HepG2 (cell line): ENCODE results near the gene EEF1AKMT3. TPM values are rescaled to one million over a fixed set of nuclear protein-coding genes. Genes with fewer than 3 reads are reported as not detected.

Experiments used
- ATAC-seq: fragments of 200-7000 bp; cut with Tn5 transposase; 3 replicates; pipeline ENCODE4 v1.9.1; 2020; ENCODE audit warnings: mild to moderate bottlenecking, moderate library complexity
- BruUV-seq: library from RNA; stranded (reverse); fragments of 400-500 nt; replicated peaks from 2 replicates; lab custom pipeline; 2021; lab: Mats Ljungman, UMichigan
- CTCF ChIA-PET: fragments of 300-600 bp; formaldehyde crosslinking; extraction: SDS; loops from one replicate; lab custom pipeline; 2021; ENCODE audit warnings: low total read pairs, inconsistent platforms, low intra/inter-chr PET ratio; lab: Yijun Ruan, JAX
- POLR2A ChIA-PET: fragments of 350-600 bp; sonication (Branson Sonifier 250); formaldehyde crosslinking; loops from one replicate; lab custom pipeline; 2020; ENCODE audit warnings: antibody characterized with exemption, inconsistent platforms; lab: Yijun Ruan, JAX
- DNase-seq: peaks from one replicate; pipeline ENCODE4 v3.0.0-alpha.2; 2015; ENCODE audit warnings: low spot score
- FAIRE-seq: peaks from 3 replicates; lab custom pipeline; 2011; peaks lifted over from hg19 to GRCh38; lab: Jason Lieb, UNC
- H2AFZ ChIP-seq: one replicate; pipeline ENCODE4 v1.6.1; 2011; ENCODE audit warnings: low read length, inconsistent platforms
- H3K27ac ChIP-seq: fragments of 300-600 bp; 3 replicates; pipeline ENCODE4 v1.8.0; 2011; ENCODE audit warnings: mixed run types, mild to moderate bottlenecking, mixed read lengths, low read length, inconsistent platforms; ENCODE audit not compliant: insufficient read depth; ENCODE audit errors: extremely low read length
- H3K27me3 ChIP-seq, 2 experiments: fragments of 200-600 bp in 1 of 2; 2 replicates in 1 of 2; 3 replicates in 1 of 2; pipeline versions ENCODE4 v1.6.0 to v1.8.0; 2011; ENCODE audit warnings: low read length in 2 of 2, mild to moderate bottlenecking in 2 of 2, moderate library complexity in 2 of 2, inconsistent platforms in 1 of 2; ENCODE audit not compliant: insufficient read depth in 2 of 2, control insufficient read depth in 1 of 2
- H3K36me3 ChIP-seq, 2 experiments: fragments of 200-600 bp in 1 of 2; replicated peaks in 1 of 2; 2 replicates in 1 of 2; 3 replicates in 1 of 2; pipeline versions ENCODE4 v1.5.1 to v1.8.0; 2011; ENCODE audit warnings: low read length in 2 of 2, inconsistent platforms in 1 of 2; ENCODE audit not compliant: insufficient read depth in 2 of 2, control insufficient read depth in 1 of 2
- H3K4me1 ChIP-seq: 2 replicates; pipeline ENCODE4 v1.5.1; 2012; ENCODE audit warnings: low read length, inconsistent platforms; ENCODE audit not compliant: insufficient read depth
- H3K4me2 ChIP-seq: 2 replicates; pipeline ENCODE4 v1.6.0; 2011; ENCODE audit warnings: low read depth, low read length, inconsistent platforms
- H3K4me3 ChIP-seq, 3 experiments: fragments of 200-600 bp in 1 of 3; sonication (generic), shearing (Covaris generic) in 1 of 3; replicated peaks in 1 of 3; 2 replicates each; pipeline ENCODE4 v1.5.1; 2011 to 2016; ENCODE audit warnings: low read length in 3 of 3, inconsistent platforms in 2 of 3, low read depth in 2 of 3, mild to moderate bottlenecking in 2 of 3, control low read depth in 1 of 3, mixed read lengths in 1 of 3; ENCODE audit not compliant: insufficient read depth in 1 of 3
- H3K79me2 ChIP-seq: one replicate; pipeline ENCODE4 v1.6.1; 2011; ENCODE audit warnings: low read length, inconsistent platforms; ENCODE audit not compliant: insufficient read depth
- H3K9ac ChIP-seq: 2 replicates; pipeline ENCODE4 v1.6.0; 2011; ENCODE audit warnings: mild to moderate bottlenecking, low read depth, low read length, inconsistent platforms; ENCODE audit not compliant: insufficient read depth
- H3K9me3 ChIP-seq: 2 replicates; pipeline ENCODE4 v1.5.1; 2012; ENCODE audit warnings: mild to moderate bottlenecking, low read length
- H4K20me1 ChIP-seq: 2 replicates; pipeline ENCODE4 v1.6.0; 2011; ENCODE audit warnings: inconsistent platforms, mild to moderate bottlenecking, low read length, moderate library complexity; ENCODE audit not compliant: insufficient read depth
- FOXO1 ChIP-seq: sonication (generic); formaldehyde crosslinking; IDR thresholded peaks from 2 replicates; pipeline ENCODE4 v1.4.0; 2020; ENCODE audit warnings: missing genetic modification reagents
- FOXP1 ChIP-seq, 2 experiments: fragments of 450-650 bp in 1 of 2; IDR thresholded peaks; 2 replicates each; pipeline ENCODE4 v1.6.1; 2017 to 2018; ENCODE audit warnings: antibody characterized with exemption in 1 of 2
- HDAC1 ChIP-seq: sonication (generic); formaldehyde crosslinking; IDR thresholded peaks from 2 replicates; pipeline ENCODE4 v1.5.1; 2020; ENCODE audit warnings: mild to moderate bottlenecking, missing genetic modification reagents
- MTA1 ChIP-seq: sonication (generic); formaldehyde crosslinking; IDR thresholded peaks from 2 replicates; pipeline ENCODE4 v1.4.0; 2020; ENCODE audit warnings: missing genetic modification reagents, mild to moderate bottlenecking, borderline replicate concordance
- NR2C2 ChIP-seq: sonication (generic); formaldehyde crosslinking; IDR thresholded peaks from 2 replicates; pipeline ENCODE4 v1.4.0; 2020; ENCODE audit warnings: missing genetic modification reagents, mild to moderate bottlenecking, moderate library complexity, borderline replicate concordance
- RARG ChIP-seq: sonication (generic); formaldehyde crosslinking; IDR thresholded peaks from 2 replicates; pipeline ENCODE4 v1.4.0; 2020; ENCODE audit warnings: low read depth, mild to moderate bottlenecking, missing genetic modification reagents
- TAF1 ChIP-seq: sonication (generic); formaldehyde crosslinking; IDR thresholded peaks from 2 replicates; pipeline ENCODE4 v1.4.0; 2020; ENCODE audit warnings: missing genetic modification reagents
- ZFX ChIP-seq: sonication (generic); formaldehyde crosslinking; IDR thresholded peaks from 2 replicates; pipeline ENCODE4 v1.4.0; 2020; ENCODE audit warnings: mild to moderate bottlenecking, low read depth, missing genetic modification reagents, moderate library complexity
- ZNF772 ChIP-seq: sonication (generic); formaldehyde crosslinking; IDR thresholded peaks from 2 replicates; pipeline ENCODE4 v1.5.0; 2020; ENCODE audit warnings: mild to moderate bottlenecking, missing genetic modification reagents
- WGBS: methylation state at CpG from one replicate; pipeline ENCODE4 v1.1.6; 2017; ENCODE audit warnings: low lambda C conversion rate; 5-methylcytosine and 5-hydroxymethylcytosine counted together
- in situ Hi-C: cut with HindIII; loops from 2 replicates; pipeline ENCODE4 v1.10.0; 2017; ENCODE audit warnings: low pct_unique_long_range_greater_than_20kb; ENCODE audit not compliant: extremely low pct_ligation_motif_present
- intact Hi-C: fragments of 100-400 bp; cut with micrococcal nuclease; formaldehyde crosslinking; loops from one replicate; pipeline ENCODE4 v1.10.0; 2022; ENCODE audit not compliant: unreplicated experiment
- polyA plus RNA-seq, 8 experiments: library from polyadenylated mRNA; depleted of rRNA in 3 of 8; stranded (reverse) in 7 of 8; unstranded in 1 of 8; fragments of >200 nt; fragmentation: Illumina TruSeq in 4 of 8; extraction: Trizol in 4 of 8; gene quantifications; 2 replicates each; pipeline versions ENCODE4 v1.2.1 to v1.2.3, GENCODE V29; 2011 to 2016; ENCODE audit warnings: low read depth in 4 of 8, missing spikeins in 1 of 8, mixed read lengths in 1 of 8; ENCODE audit not compliant: insufficient read depth in 1 of 8
- total RNA-seq, 5 experiments: library from RNA; depleted of rRNA; stranded (reverse); fragments of >200 nt; fragmentation: Illumina TruSeq; extraction: Trizol; gene quantifications; 2 replicates each; pipeline ENCODE4 v1.2.3, GENCODE V29; 2016; ENCODE audit warnings: low read depth in 1 of 5
- TF ChIP-seq, protein P1 (sequence below): sonication (generic); formaldehyde crosslinking; IDR thresholded peaks from 2 replicates; pipeline ENCODE4 v1.5.0; 2020; ENCODE audit warnings: missing genetic modification reagents, mild to moderate bottlenecking, borderline replicate concordance
- TF ChIP-seq, protein P2 (sequence below): sonication (generic); formaldehyde crosslinking; IDR thresholded peaks from 2 replicates; pipeline ENCODE4 v1.8.1; 2023; ENCODE audit warnings: missing genetic modification reagents, inconsistent platforms, borderline replicate concordance
- TF ChIP-seq, protein P3 (sequence below): sonication (generic); formaldehyde crosslinking; IDR thresholded peaks from 2 replicates; pipeline ENCODE4 v1.4.0; 2020; ENCODE audit warnings: low read depth, mild to moderate bottlenecking, missing genetic modification reagents
- TF ChIP-seq, protein P4 (sequence below): sonication (generic); formaldehyde crosslinking; IDR thresholded peaks from 2 replicates; pipeline ENCODE4 v1.4.0; 2020; ENCODE audit warnings: missing genetic modification reagents
- TF ChIP-seq, protein P5 (sequence below): sonication (generic); formaldehyde crosslinking; IDR thresholded peaks from 2 replicates; pipeline ENCODE4 v1.9.0; 2022; ENCODE audit warnings: low read depth, missing genetic modification reagents

EEF1AKMT3 gene
- total and polyA plus RNA-seq, 2 of the 13 experiments (the other 11 are each of a cell fraction or from before 2014, with no cell fraction given) = 4.7 to 11.4 TPM

DNA sequence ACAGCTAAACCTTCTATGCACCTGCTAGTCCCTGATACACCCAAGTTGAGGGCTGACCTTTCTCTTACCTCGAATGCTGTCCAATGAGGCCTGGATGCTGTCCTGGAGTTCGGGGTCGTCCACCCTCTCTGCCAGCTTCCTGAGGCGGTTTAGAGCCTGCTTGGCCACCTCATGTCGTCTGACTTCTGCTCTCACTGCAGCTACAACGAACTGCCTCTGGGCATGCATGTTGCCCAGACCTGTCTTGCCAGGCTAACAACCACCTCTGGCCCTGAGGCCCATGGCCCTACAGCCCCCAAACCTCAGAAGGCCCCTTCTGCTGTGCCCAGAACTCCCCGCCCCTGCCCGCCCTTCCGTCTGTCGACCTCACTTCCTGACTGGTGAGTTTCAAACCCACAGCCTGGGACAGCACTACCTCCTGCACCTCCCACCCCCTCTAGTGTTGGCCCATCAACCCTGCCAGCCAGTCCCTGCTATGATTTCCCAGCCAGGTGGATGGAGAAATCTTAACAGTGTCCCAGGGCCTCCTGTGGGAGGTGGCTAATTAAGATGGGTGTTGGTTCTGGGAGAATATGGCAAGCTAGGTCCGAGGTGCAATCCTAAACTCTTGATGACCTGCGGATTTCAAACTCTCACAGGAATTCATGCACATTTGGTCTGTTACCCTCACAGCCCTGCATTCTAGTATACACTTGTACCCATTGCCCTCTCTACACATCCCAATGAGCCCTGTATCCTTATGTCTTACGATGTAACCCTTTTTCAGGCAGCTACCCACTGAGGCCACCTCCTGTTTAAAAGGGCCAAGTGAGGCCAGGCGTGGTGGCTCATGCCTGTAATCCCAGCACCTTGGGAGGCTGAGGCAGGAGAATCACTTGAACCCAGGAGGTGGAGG, 30.3 kb upstream of the EEF1AKMT3 start:
- H3K27me3 ChIP-seq = peaks cover 5 to 34% of the 10 kb centered on the region in 2 experiments; a peak in 3 of 5 replicates
- no peaks in the 10 kb centered on the region for H4K20me1 ChIP-seq
- no peak overlapping the region for H2AFZ ChIP-seq
- H3K9ac ChIP-seq = no peak overlapping the region
- peaks cover 0 to 15% of the 10 kb centered on the region in 2 experiments; a peak in 3 of 5 replicates for H3K36me3 ChIP-seq
- ChIA-PET CTCF (no interaction called here), POLR2A (no interaction called here)
- no TSS peak for BruUV-seq
- DNase-seq (peak; percentile 20), FAIRE-seq (no peak), ATAC-seq (peak; percentile 18)
- intact Hi-C loops (no loop called here), in situ Hi-C loops (no loop called here)
- peaks cover 10% of the 10 kb centered on the region for H3K79me2 ChIP-seq
- H3K27ac ChIP-seq = no peak overlapping the region
- 17% methylated on average over 9 of the region's 14 CpGs for WGBS
- H3K4me1 ChIP-seq = peaks cover 50% of the 10 kb centered on the region
- H3K4me2 ChIP-seq = peak overlapping the region; percentile 54
- peak overlapping the region in 2 of 3 experiments; percentile 18 to 56; a peak in 2 of 6 replicates for H3K4me3 ChIP-seq
- no peaks in the 10 kb centered on the region for H3K9me3 ChIP-seq
- TF ChIP-seq ZNF772 = no peak
- TF ChIP-seq ZFX (CRISPR knock-in tag) = peak; percentile 29; the same call in 1 of the 2 replicates
- TF ChIP-seq MTA1 (CRISPR knock-in tag) = no peak
- TF ChIP-seq, protein P1, sequence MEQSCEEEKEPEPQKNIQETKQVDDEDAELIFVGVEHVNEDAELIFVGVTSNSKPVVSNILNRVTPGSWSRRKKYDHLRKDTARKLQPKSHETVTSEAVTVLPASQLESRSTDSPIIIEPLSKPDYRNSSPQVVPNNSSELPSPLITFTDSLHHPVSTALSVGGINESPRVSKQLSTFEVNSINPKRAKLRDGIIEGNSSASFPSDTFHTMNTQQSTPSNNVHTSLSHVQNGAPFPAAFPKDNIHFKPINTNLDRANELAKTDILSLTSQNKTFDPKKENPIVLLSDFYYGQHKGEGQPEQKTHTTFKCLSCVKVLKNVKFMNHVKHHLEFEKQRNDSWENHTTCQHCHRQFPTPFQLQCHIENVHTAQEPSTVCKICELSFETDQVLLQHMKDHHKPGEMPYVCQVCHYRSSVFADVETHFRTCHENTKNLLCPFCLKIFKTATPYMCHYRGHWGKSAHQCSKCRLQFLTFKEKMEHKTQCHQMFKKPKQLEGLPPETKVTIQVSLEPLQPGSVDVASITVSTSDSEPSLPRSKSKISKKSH = no peak
- TF ChIP-seq, protein P2, sequence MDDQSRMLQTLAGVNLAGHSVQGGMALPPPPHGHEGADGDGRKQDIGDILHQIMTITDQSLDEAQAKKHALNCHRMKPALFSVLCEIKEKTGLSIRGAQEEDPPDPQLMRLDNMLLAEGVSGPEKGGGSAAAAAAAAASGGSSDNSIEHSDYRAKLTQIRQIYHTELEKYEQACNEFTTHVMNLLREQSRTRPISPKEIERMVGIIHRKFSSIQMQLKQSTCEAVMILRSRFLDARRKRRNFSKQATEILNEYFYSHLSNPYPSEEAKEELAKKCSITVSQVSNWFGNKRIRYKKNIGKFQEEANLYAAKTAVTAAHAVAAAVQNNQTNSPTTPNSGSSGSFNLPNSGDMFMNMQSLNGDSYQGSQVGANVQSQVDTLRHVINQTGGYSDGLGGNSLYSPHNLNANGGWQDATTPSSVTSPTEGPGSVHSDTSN (CRISPR knock-in tag) = no peak
- TF ChIP-seq TAF1 (CRISPR knock-in tag) = 0 out of 2 replicates have a peak, but pooled peaks have one; percentile 9
- TF ChIP-seq, protein P3, sequence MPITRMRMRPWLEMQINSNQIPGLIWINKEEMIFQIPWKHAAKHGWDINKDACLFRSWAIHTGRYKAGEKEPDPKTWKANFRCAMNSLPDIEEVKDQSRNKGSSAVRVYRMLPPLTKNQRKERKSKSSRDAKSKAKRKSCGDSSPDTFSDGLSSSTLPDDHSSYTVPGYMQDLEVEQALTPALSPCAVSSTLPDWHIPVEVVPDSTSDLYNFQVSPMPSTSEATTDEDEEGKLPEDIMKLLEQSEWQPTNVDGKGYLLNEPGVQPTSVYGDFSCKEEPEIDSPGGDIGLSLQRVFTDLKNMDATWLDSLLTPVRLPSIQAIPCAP = no peak
- TF ChIP-seq RARG (CRISPR knock-in tag) = no peak
- no peak for TF ChIP-seq NR2C2 (CRISPR knock-in tag)
- TF ChIP-seq, protein P4, sequence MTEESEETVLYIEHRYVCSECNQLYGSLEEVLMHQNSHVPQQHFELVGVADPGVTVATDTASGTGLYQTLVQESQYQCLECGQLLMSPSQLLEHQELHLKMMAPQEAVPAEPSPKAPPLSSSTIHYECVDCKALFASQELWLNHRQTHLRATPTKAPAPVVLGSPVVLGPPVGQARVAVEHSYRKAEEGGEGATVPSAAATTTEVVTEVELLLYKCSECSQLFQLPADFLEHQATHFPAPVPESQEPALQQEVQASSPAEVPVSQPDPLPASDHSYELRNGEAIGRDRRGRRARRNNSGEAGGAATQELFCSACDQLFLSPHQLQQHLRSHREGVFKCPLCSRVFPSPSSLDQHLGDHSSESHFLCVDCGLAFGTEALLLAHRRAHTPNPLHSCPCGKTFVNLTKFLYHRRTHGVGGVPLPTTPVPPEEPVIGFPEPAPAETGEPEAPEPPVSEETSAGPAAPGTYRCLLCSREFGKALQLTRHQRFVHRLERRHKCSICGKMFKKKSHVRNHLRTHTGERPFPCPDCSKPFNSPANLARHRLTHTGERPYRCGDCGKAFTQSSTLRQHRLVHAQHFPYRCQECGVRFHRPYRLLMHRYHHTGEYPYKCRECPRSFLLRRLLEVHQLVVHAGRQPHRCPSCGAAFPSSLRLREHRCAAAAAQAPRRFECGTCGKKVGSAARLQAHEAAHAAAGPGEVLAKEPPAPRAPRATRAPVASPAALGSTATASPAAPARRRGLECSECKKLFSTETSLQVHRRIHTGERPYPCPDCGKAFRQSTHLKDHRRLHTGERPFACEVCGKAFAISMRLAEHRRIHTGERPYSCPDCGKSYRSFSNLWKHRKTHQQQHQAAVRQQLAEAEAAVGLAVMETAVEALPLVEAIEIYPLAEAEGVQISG (CRISPR knock-in tag) = 0 out of 2 replicates have a peak, but pooled peaks have one; percentile 14
- TF ChIP-seq, protein P5, sequence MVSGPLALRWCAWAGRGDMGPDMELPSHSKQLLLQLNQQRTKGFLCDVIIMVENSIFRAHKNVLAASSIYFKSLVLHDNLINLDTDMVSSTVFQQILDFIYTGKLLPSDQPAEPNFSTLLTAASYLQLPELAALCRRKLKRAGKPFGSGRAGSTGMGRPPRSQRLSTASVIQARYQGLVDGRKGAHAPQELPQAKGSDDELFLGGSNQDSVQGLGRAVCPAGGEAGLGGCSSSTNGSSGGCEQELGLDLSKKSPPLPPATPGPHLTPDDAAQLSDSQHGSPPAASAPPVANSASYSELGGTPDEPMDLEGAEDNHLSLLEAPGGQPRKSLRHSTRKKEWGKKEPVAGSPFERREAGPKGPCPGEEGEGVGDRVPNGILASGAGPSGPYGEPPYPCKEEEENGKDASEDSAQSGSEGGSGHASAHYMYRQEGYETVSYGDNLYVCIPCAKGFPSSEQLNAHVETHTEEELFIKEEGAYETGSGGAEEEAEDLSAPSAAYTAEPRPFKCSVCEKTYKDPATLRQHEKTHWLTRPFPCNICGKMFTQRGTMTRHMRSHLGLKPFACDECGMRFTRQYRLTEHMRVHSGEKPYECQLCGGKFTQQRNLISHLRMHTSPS (CRISPR knock-in tag) = no peak
- no peak for TF ChIP-seq HDAC1 (CRISPR knock-in tag)
- TF ChIP-seq FOXP1 (IDR thresholded peaks at IDR 0.05) = no peak
- TF ChIP-seq FOXP1 (CRISPR knock-in tag; IDR thresholded peaks at IDR 0.05) = no peak
- TF ChIP-seq FOXO1 = 0 out of 2 replicates have a peak, but pooled peaks have one; percentile 33
